ENCODE results near the gene CNBP. TPM values are rescaled to one million over a fixed set of nuclear protein-coding genes. Genes with fewer than 3 reads are reported as not detected.
"Not testable (repeated sequence)": the region's sequence is repeated elsewhere in the genome, so short reads cannot be mapped to it uniquely, and the experiment has no call there.

CNBP gene
- total and polyA plus RNA-seq, 5 experiments from 2014 or later: 403 to 960 (median 843) TPM

- peak overlapping the region; percentile 92 to 100 (median 98) for H3K27ac Mint-ChIP-seq
- no peaks in the 10 kb centered on the region for H3K9me3 Mint-ChIP-seq
- POLR2A ChIA-PET: interaction anchor here (0.5 to 4.9 kb wide), 28 partner anchors 7 to 212 kb away, joined by 3 to 93 read pairs (median 5); partner anchors contain the start of genes CFAP92, COPG1, HMCES and RAB43
- ATAC-seq (no peak), DNase-seq (peak in 3 of 10 donors; percentile 32 to 40 (median 37))
- peak overlapping the region; percentile 91 to 99 (median 96) for H3K4me3 Mint-ChIP-seq
- no peaks in the 10 kb centered on the region for H3K27me3 Mint-ChIP-seq
- peaks cover 15 to 62% (median 47%) of the 10 kb centered on the region in 4 donors for H3K4me1 Mint-ChIP-seq
- H3K36me3 Mint-ChIP-seq: peaks cover 8 to 48% (median 14%) of the 10 kb centered on the region in 3 donors
Observed at GRCh38 chr3:129182390-129183185, 1.1 kb downstream of the CNBP start.

GRCh38 chr3:129181819-129182218, 1.9 kb downstream of the CNBP start:
- Mint-ChIP-seq H3K27ac (peak overlapping the region; percentile 92 to 100 (median 98)), H3K4me1 (peaks cover 18 to 69% (median 55%) of the 10 kb centered on the region in 4 donors), H3K4me3 (peak overlapping the region; percentile 91 to 99 (median 96)), H3K27me3 (no peaks in the 10 kb centered on the region), H3K36me3 (peaks cover 10 to 55% (median 14%) of the 10 kb centered on the region in 3 donors), H3K9me3 (no peaks in the 10 kb centered on the region)
- POLR2A ChIA-PET: interaction anchor here (0.5 to 4.9 kb wide), 14 partner anchors 7 to 212 kb away, joined by 3 to 93 read pairs (median 4); partner anchors contain the start of gene RAB43
- no peak for DNase-seq
- ATAC-seq: no peak

- H3K4me1 Mint-ChIP-seq: peaks cover 26 to 76% (median 65%) of the 10 kb centered on the region in 4 donors
- no peaks in the 10 kb centered on the region for H3K27me3 Mint-ChIP-seq
- H3K36me3 Mint-ChIP-seq: peaks cover 10 to 69% (median 14%) of the 10 kb centered on the region in 3 donors
- ATAC-seq: no peak
- POLR2A ChIA-PET: interaction anchor here (2.1 to 4.9 kb wide), 3 partner anchors 18 to 60 kb away, joined by 11 to 93 read pairs (median 44); partner anchors contain the start of gene RAB43
- no peak for DNase-seq
- H3K27ac Mint-ChIP-seq: peak overlapping the region; percentile 86 to 100 (median 95)
- H3K9me3 Mint-ChIP-seq: no peaks in the 10 kb centered on the region
- H3K4me3 Mint-ChIP-seq: peak overlapping the region; percentile 91 to 99 (median 96)
Observed at GRCh38 chr3:129180461-129180860, 3.2 kb downstream of the CNBP start.

GRCh38 chr3:129176051-129176450, 7.6 kb downstream of the CNBP start:
- ATAC-seq: no peak
- H3K27ac Mint-ChIP-seq: peak overlapping the region; percentile 17 to 87 (median 60)
- H3K9me3 Mint-ChIP-seq: no peaks in the 10 kb centered on the region
- no peak for DNase-seq
- peaks cover 27 to 96% (median 81%) of the 10 kb centered on the region in 4 donors for H3K4me1 Mint-ChIP-seq
- H3K27me3 Mint-ChIP-seq: no peaks in the 10 kb centered on the region
- H3K36me3 Mint-ChIP-seq: peaks cover 8 to 86% (median 21%) of the 10 kb centered on the region in 3 donors
- POLR2A ChIA-PET: interaction anchor here (0.6 to 1.3 kb wide), 3 partner anchors 10 to 111 kb away, joined by 3 to 4 read pairs (median 4); no protein-coding TSS in a partner anchor
- peak overlapping the region; percentile 3 to 95 (median 64) for H3K4me3 Mint-ChIP-seq

- peak overlapping the region in 8 of 10 donors; percentile 14 to 85 (median 40) for H3K27ac Mint-ChIP-seq
- peaks cover 14 to 87% (median 30%) of the 10 kb centered on the region in 3 donors for H3K36me3 Mint-ChIP-seq
- peaks cover 22 to 78% (median 70%) of the 10 kb centered on the region in 4 donors for H3K4me1 Mint-ChIP-seq
- POLR2A ChIA-PET: interaction anchor here (0.7 to 2.3 kb wide), 2 partner anchors 10 to 180 kb away, joined by 3 to 10 read pairs; partner anchors contain the start of gene CNBP
- H3K4me3 Mint-ChIP-seq: peak overlapping the region; percentile 8 to 71 (median 62)
- DNase-seq: no peak
- H3K9me3 Mint-ChIP-seq: no peaks in the 10 kb centered on the region
- H3K27me3 Mint-ChIP-seq: no peaks in the 10 kb centered on the region
- no peak for ATAC-seq
Observed at GRCh38 chr3:129173725-129174124, 10.0 kb downstream of the CNBP start.

GRCh38 chr3:129173206-129173605, 10.5 kb downstream of the CNBP start:
- DNase-seq: no peak
- no peaks in the 10 kb centered on the region for H3K27me3 Mint-ChIP-seq
- no peak for ATAC-seq
- peaks cover 22 to 73% (median 65%) of the 10 kb centered on the region in 4 donors for H3K4me1 Mint-ChIP-seq
- POLR2A ChIA-PET: interaction anchor here (2.3 kb wide), 1 partner anchor 10 kb away, joined by 10 read pairs; the partner anchor contains the start of gene CNBP
- H3K9me3 Mint-ChIP-seq: no peaks in the 10 kb centered on the region
- H3K4me3 Mint-ChIP-seq: peak overlapping the region in 9 of 10 donors; percentile 8 to 64 (median 48)
- peaks cover 14 to 87% (median 27%) of the 10 kb centered on the region in 3 donors for H3K36me3 Mint-ChIP-seq
- peak overlapping the region in 6 of 10 donors; percentile 19 to 66 (median 37) for H3K27ac Mint-ChIP-seq

GRCh38 chr3:129166579-129167332, 16.9 kb downstream of the CNBP start:
- POLR2A ChIA-PET: interaction anchor here (0.7 to 1.1 kb wide), 4 partner anchors 10 to 114 kb away, joined by 4 to 6 read pairs (median 5); no protein-coding TSS in a partner anchor
- H3K36me3 Mint-ChIP-seq: peaks cover 11 to 60% (median 24%) of the 10 kb centered on the region in 3 donors
- no peaks in the 10 kb centered on the region for H3K27me3 Mint-ChIP-seq
- no peak for DNase-seq
- ATAC-seq: no peak
- H3K4me1 Mint-ChIP-seq: peaks cover 10 to 28% (median 25%) of the 10 kb centered on the region in 4 donors
- peak overlapping the region in 6 of 10 donors; percentile 9 to 60 (median 23) for H3K27ac Mint-ChIP-seq
- H3K9me3 Mint-ChIP-seq: no peaks in the 10 kb centered on the region
- no peak overlapping the region for H3K4me3 Mint-ChIP-seq

GRCh38 chr3:129165594-129165993, 18.1 kb downstream of the CNBP start:
- POLR2A ChIA-PET: interaction anchor here (1.1 to 1.3 kb wide), 2 partner anchors 11 to 18 kb away, joined by 4 read pairs; partner anchors contain the start of gene CNBP
- H3K4me3 Mint-ChIP-seq, H3K27me3 Mint-ChIP-seq, ATAC-seq, DNase-seq, H3K9me3 Mint-ChIP-seq: not testable (repeated sequence)
- H3K27ac Mint-ChIP-seq: peak overlapping the region in 1 of 10 donors; percentile 6
- H3K4me1 Mint-ChIP-seq: peaks cover 7 to 29% (median 22%) of the 10 kb centered on the region in 4 donors
- peaks cover 5 to 49% (median 17%) of the 10 kb centered on the region in 3 donors for H3K36me3 Mint-ChIP-seq

- H3K27me3 Mint-ChIP-seq: no peaks in the 10 kb centered on the region
- DNase-seq (no peak), ATAC-seq (no peak)
- no peaks in the 10 kb centered on the region for H3K9me3 Mint-ChIP-seq
- no peak overlapping the region for H3K4me3 Mint-ChIP-seq
- H3K27ac Mint-ChIP-seq: peak overlapping the region in 6 of 10 donors; percentile 27 to 83 (median 66)
- H3K4me1 Mint-ChIP-seq: peaks cover 11 to 38% (median 28%) of the 10 kb centered on the region in 4 donors
- peaks cover 3 to 38% (median 8%) of the 10 kb centered on the region in 3 donors for H3K36me3 Mint-ChIP-seq
- POLR2A ChIA-PET: interaction anchor here (0.6 to 0.7 kb wide), 3 partner anchors 137 to 434 kb away, joined by 4 to 5 read pairs (median 4); no protein-coding TSS in a partner anchor
Observed at GRCh38 chr3:129164500-129164899, 19.2 kb downstream of the CNBP start.

GRCh38 chr3:129162729-129163579, 20.7 kb downstream of the CNBP start:
- Mint-ChIP-seq H3K4me3 (peak overlapping the region in 9 of 10 donors; percentile 33 to 100 (median 96)), H3K27ac (peak overlapping the region in 9 of 10 donors; percentile 49 to 100 (median 99)), H3K9me3 (no peaks in the 10 kb centered on the region), H3K4me1 (peaks cover 12 to 50% (median 36%) of the 10 kb centered on the region in 4 donors), H3K27me3 (no peaks in the 10 kb centered on the region), H3K36me3 (peaks cover 0 to 40% (median 7%) of the 10 kb centered on the region in 3 donors)
- POLR2A ChIA-PET: interaction anchor here (0.7 to 2.6 kb wide), 8 partner anchors 8 to 155 kb away, joined by 3 to 44 read pairs (median 10); partner anchors contain the start of genes CNBP and COPG1
- DNase-seq (no peak), ATAC-seq (no peak)

GRCh38 chr3:129161860-129162271, 21.8 kb downstream of the CNBP start:
- H3K4me1 Mint-ChIP-seq: peaks cover 12 to 48% (median 36%) of the 10 kb centered on the region in 4 donors
- H3K4me3 Mint-ChIP-seq: peak overlapping the region; percentile 96 to 100 (median 98)
- H3K9me3 Mint-ChIP-seq: no peaks in the 10 kb centered on the region
- peaks cover 0 to 39% (median 8%) of the 10 kb centered on the region in 3 donors for H3K36me3 Mint-ChIP-seq
- DNase-seq (peak in 5 of 10 donors; percentile 22 to 65 (median 27)), ATAC-seq (peak in 1 of 2 donors; percentile 4)
- H3K27me3 Mint-ChIP-seq: no peaks in the 10 kb centered on the region
- H3K27ac Mint-ChIP-seq: peak overlapping the region; percentile 98 to 100 (median 99)
- POLR2A ChIA-PET: interaction anchor here (0.6 to 2.6 kb wide), 15 partner anchors 9 to 192 kb away, joined by 3 to 44 read pairs (median 3); partner anchors contain the start of genes CNBP and COPG1

Measured in naive thymus-derived CD8-positive, alpha-beta T cell (primary cell).